ENCODE results near the gene RERG. TPM values are rescaled to one million over a fixed set of nuclear protein-coding genes. Genes with fewer than 3 reads are reported as not detected.

The RERG gene
- total and polyA plus RNA-seq, 4 donors: 1.0 to 1.4 (median 1.1) TPM

GRCh38 chr12:15181017-15181683 is 40.1 kb downstream of the RERG start:
- Histone ChIP-seq H3K36me3 (ENCODE audit: control insufficient read depth in 4 of 4, insufficient read depth in 3 of 4, low read depth in 1 of 4, low read length in 3 of 4) (no peaks in the 10 kb centered on the region), H3K27ac (ENCODE audit: low read depth in 1 of 2, low read length in 2 of 2) (no peak overlapping the region), H3K9ac (ENCODE audit: low read depth in 1 of 2, low read length in 2 of 2) (no peak overlapping the region), H3K9me3 (ENCODE audit: control insufficient read depth in 4 of 4, low read length in 3 of 4) (no peaks in the 10 kb centered on the region), H3K4me1 (ENCODE audit: control insufficient read depth in 4 of 4, insufficient read depth in 4 of 4, low read length in 3 of 4) (no peaks in the 10 kb centered on the region), H3K4me3 (ENCODE audit: low read depth in 1 of 3, low read length in 3 of 3) (no peak overlapping the region), H3K27me3 (ENCODE audit: control insufficient read depth in 4 of 4, insufficient read depth in 4 of 4, low read length in 3 of 4) (peaks cover 0 to 4% (median 0%) of the 10 kb centered on the region in 4 donors)
- TF ChIP-seq REST (IDR thresholded peaks at IDR 0.05) (no peak), HNF4A (conservative IDR thresholded peaks at IDR 0.05) (no peak), SP1 (IDR thresholded peaks at IDR 0.05) (no peak), RAD21 (IDR thresholded peaks at IDR 0.05) (no peak), ATF3 (IDR thresholded peaks at IDR 0.05) (no peak), TAF1 (conservative IDR thresholded peaks at IDR 0.05) (no peak), FOXA1 (IDR thresholded peaks at IDR 0.05) (no peak), RXRA (IDR thresholded peaks at IDR 0.05) (no peak), CTCF (IDR thresholded peaks at IDR 0.05; ENCODE audit: low read depth, low read length, missing input control) (no peak)
- TF ChIP-seq, protein P1, sequence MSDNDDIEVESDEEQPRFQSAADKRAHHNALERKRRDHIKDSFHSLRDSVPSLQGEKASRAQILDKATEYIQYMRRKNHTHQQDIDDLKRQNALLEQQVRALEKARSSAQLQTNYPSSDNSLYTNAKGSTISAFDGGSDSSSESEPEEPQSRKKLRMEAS (IDR thresholded peaks at IDR 0.05): no peak
- WGBS: 82% methylated on average over 3 of the region's 3 CpGs
- no peak for DNase-seq (ENCODE audit: low spot score)

DNA sequence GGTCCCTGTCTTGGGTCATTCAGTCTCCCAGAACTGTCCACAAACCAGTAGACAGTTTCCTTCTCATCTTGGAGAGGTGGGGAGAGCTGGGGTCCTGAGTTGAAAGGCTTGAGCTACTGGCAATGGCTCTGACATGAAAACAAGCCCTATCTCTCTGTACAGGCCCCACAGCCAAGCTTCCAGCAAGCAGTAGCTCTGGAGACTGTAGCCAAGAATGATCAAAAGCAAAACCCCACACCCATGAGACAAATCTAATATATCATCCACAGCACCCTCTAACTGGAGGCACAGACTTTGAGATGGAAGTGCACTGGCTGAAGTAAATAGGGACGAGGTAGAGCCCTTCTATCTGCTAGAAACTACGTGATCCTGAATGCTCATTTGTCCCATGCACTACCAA is 40.9 kb downstream of the RERG start:
- DNase-seq (ENCODE audit: low spot score): no peak
- Histone ChIP-seq H3K4me1 (ENCODE audit: control insufficient read depth in 4 of 4, insufficient read depth in 4 of 4, low read length in 3 of 4) (no peaks in the 10 kb centered on the region), H3K9ac (ENCODE audit: low read depth in 1 of 2, low read length in 2 of 2) (no peak overlapping the region), H3K9me3 (ENCODE audit: control insufficient read depth in 4 of 4, low read length in 3 of 4) (no peaks in the 10 kb centered on the region), H3K27ac (ENCODE audit: low read depth in 1 of 2, low read length in 2 of 2) (no peak overlapping the region), H3K4me3 (ENCODE audit: low read depth in 1 of 3, low read length in 3 of 3) (no peak overlapping the region), H3K36me3 (ENCODE audit: control insufficient read depth in 4 of 4, insufficient read depth in 3 of 4, low read depth in 1 of 4, low read length in 3 of 4) (no peaks in the 10 kb centered on the region), H3K27me3 (ENCODE audit: control insufficient read depth in 4 of 4, insufficient read depth in 4 of 4, low read length in 3 of 4) (peaks cover 0 to 4% (median 0%) of the 10 kb centered on the region in 4 donors)
- 83% methylated on average over 2 of the region's 2 CpGs for WGBS
- TF ChIP-seq JUND (IDR thresholded peaks at IDR 0.05) (no peak), CTCF (IDR thresholded peaks at IDR 0.05; ENCODE audit: low read depth, low read length, missing input control) (no peak), FOXA1 (IDR thresholded peaks at IDR 0.05) (no peak), NR2F2 (IDR thresholded peaks at IDR 0.05) (no peak), RAD21 (IDR thresholded peaks at IDR 0.05) (no peak), FOXA2 (IDR thresholded peaks at IDR 0.05) (no peak), ZBTB33 (IDR thresholded peaks at IDR 0.05) (no peak), YY1 (IDR thresholded peaks at IDR 0.05) (no peak), HNF4G (IDR thresholded peaks at IDR 0.05) (no peak), SP1 (IDR thresholded peaks at IDR 0.05) (no peak), ATF3 (IDR thresholded peaks at IDR 0.05) (no peak), REST (IDR thresholded peaks at IDR 0.05) (no peak)
- TF ChIP-seq, protein P1 (IDR thresholded peaks at IDR 0.05): no peak
